ENCODE measurements around the gene TMEM163.
"Not testable (repeated sequence)": the region's sequence is repeated elsewhere in the genome, so short reads cannot be mapped to it uniquely, and the experiment has no call there.

TMEM163 gene

GRCh38 chr2:134718817-134719814 is at the start of gene TMEM163:
Gene TMEM163, minus strand, starts transcription at chr2:134719000.
- Histone ChIP-seq H3K4me3 (ENCODE audit: low read depth in 1 of 2, low read length in 2 of 2) (peak within 1 kb of the TSS; percentile 26 to 29), H3K36me3 (ENCODE audit: insufficient read depth, low read length) (no peaks in the 10 kb centered on the region), H3K27ac (ENCODE audit: low read depth, low read length) (no peak within 1 kb of the TSS), H3K9ac (ENCODE audit: low read length) (no peak within 1 kb of the TSS), H3K9me3 (ENCODE audit: low read length) (no peaks in the 10 kb centered on the region), H3K27me3 (ENCODE audit: control insufficient read depth in 1 of 2, insufficient read depth in 2 of 2, low read length in 2 of 2) (peaks cover 34 to 35% of the 10 kb centered on the region in 2 donors), H3K4me1 (ENCODE audit: insufficient read depth, low read length) (no peaks in the 10 kb centered on the region)

GRCh38 chr2:134766583-134766982 is 47.8 kb upstream of the TMEM163 start:
- Histone ChIP-seq H3K27me3 (ENCODE audit: control insufficient read depth in 1 of 2, insufficient read depth in 2 of 2, low read length in 2 of 2) (no peaks in the 10 kb centered on the region), H3K4me1 (ENCODE audit: insufficient read depth, low read length) (no peaks in the 10 kb centered on the region), H3K27ac (ENCODE audit: low read depth, low read length) (no peak overlapping the region), H3K9ac (ENCODE audit: low read length) (no peak overlapping the region), H3K36me3 (ENCODE audit: insufficient read depth, low read length) (no peaks in the 10 kb centered on the region), H3K4me3 (ENCODE audit: low read depth in 1 of 2, low read length in 2 of 2) (no peak overlapping the region), H3K9me3 (ENCODE audit: low read length) (no peaks in the 10 kb centered on the region)

GRCh38 chr2:134765987-134766386 is 47.2 kb upstream of the TMEM163 start:
- Histone ChIP-seq H3K9me3 (ENCODE audit: low read length) (no peaks in the 10 kb centered on the region), H3K4me1 (ENCODE audit: insufficient read depth, low read length) (no peaks in the 10 kb centered on the region), H3K27ac (ENCODE audit: low read depth, low read length) (no peak overlapping the region), H3K27me3 (ENCODE audit: control insufficient read depth in 1 of 2, insufficient read depth in 2 of 2, low read length in 2 of 2) (no peaks in the 10 kb centered on the region), H3K36me3 (ENCODE audit: insufficient read depth, low read length) (no peaks in the 10 kb centered on the region), H3K4me3 (ENCODE audit: low read depth in 1 of 2, low read length in 2 of 2) (no peak overlapping the region), H3K9ac (ENCODE audit: low read length) (no peak overlapping the region)

- Histone ChIP-seq H3K27ac (ENCODE audit: low read depth, low read length) (no peak overlapping the region), H3K9ac (ENCODE audit: low read length) (no peak overlapping the region), H3K27me3 (ENCODE audit: control insufficient read depth in 1 of 2, insufficient read depth in 2 of 2, low read length in 2 of 2) (no peaks in the 10 kb centered on the region), H3K36me3 (ENCODE audit: insufficient read depth, low read length) (no peaks in the 10 kb centered on the region), H3K9me3 (ENCODE audit: low read length) (no peaks in the 10 kb centered on the region), H3K4me1 (ENCODE audit: insufficient read depth, low read length) (no peaks in the 10 kb centered on the region), H3K4me3 (ENCODE audit: low read depth in 1 of 2, low read length in 2 of 2) (no peak overlapping the region)
Observed at GRCh38 chr2:134764164-134764563, 45.4 kb upstream of the TMEM163 start.

- Histone ChIP-seq H3K9me3 (ENCODE audit: low read length) (no peaks in the 10 kb centered on the region), H3K4me1 (ENCODE audit: insufficient read depth, low read length) (no peaks in the 10 kb centered on the region), H3K4me3 (ENCODE audit: low read depth in 1 of 2, low read length in 2 of 2) (no peak overlapping the region), H3K36me3 (ENCODE audit: insufficient read depth, low read length) (no peaks in the 10 kb centered on the region), H3K27ac (ENCODE audit: low read depth, low read length) (no peak overlapping the region), H3K9ac (ENCODE audit: low read length) (no peak overlapping the region), H3K27me3 (ENCODE audit: control insufficient read depth in 1 of 2, insufficient read depth in 2 of 2, low read length in 2 of 2) (no peaks in the 10 kb centered on the region)
Observed at GRCh38 chr2:134763164-134763710, 44.4 kb upstream of the TMEM163 start.

GRCh38 chr2:134762508-134762907 is 43.7 kb upstream of the TMEM163 start:
- Histone ChIP-seq H3K9ac (ENCODE audit: low read length) (no peak overlapping the region), H3K4me3 (ENCODE audit: low read depth in 1 of 2, low read length in 2 of 2) (no peak overlapping the region), H3K36me3 (ENCODE audit: insufficient read depth, low read length) (no peaks in the 10 kb centered on the region), H3K27me3 (ENCODE audit: control insufficient read depth in 1 of 2, insufficient read depth in 2 of 2, low read length in 2 of 2) (no peaks in the 10 kb centered on the region), H3K27ac (ENCODE audit: low read depth, low read length) (no peak overlapping the region), H3K9me3 (ENCODE audit: low read length) (no peaks in the 10 kb centered on the region), H3K4me1 (ENCODE audit: insufficient read depth, low read length) (no peaks in the 10 kb centered on the region)

- H3K4me3 ChIP-seq (ENCODE audit: low read depth in 1 of 2, low read length in 2 of 2) = no peak overlapping the region
- no peak overlapping the region for H3K27ac ChIP-seq (ENCODE audit: low read depth, low read length)
- no peaks in the 10 kb centered on the region for H3K36me3 ChIP-seq (ENCODE audit: insufficient read depth, low read length)
- H3K9ac ChIP-seq (ENCODE audit: low read length) = no peak overlapping the region
- no peaks in the 10 kb centered on the region for H3K9me3 ChIP-seq (ENCODE audit: low read length)
- no peaks in the 10 kb centered on the region for H3K27me3 ChIP-seq (ENCODE audit: control insufficient read depth in 1 of 2, insufficient read depth in 2 of 2, low read length in 2 of 2)
- H3K4me1 ChIP-seq (ENCODE audit: insufficient read depth, low read length) = no peaks in the 10 kb centered on the region
Observed at GRCh38 chr2:134760385-134760784, 41.6 kb upstream of the TMEM163 start.

GRCh38 chr2:134758633-134759032 is 39.8 kb upstream of the TMEM163 start:
- H3K9ac ChIP-seq (ENCODE audit: low read length) = no peak overlapping the region
- H3K9me3 ChIP-seq (ENCODE audit: low read length) = no peaks in the 10 kb centered on the region
- H3K27ac ChIP-seq (ENCODE audit: low read depth, low read length) = no peak overlapping the region
- H3K27me3 ChIP-seq (ENCODE audit: control insufficient read depth in 1 of 2, insufficient read depth in 2 of 2, low read length in 2 of 2) = no peaks in the 10 kb centered on the region
- no peaks in the 10 kb centered on the region for H3K36me3 ChIP-seq (ENCODE audit: insufficient read depth, low read length)
- H3K4me3 ChIP-seq (ENCODE audit: low read depth in 1 of 2, low read length in 2 of 2) = no peak overlapping the region
- H3K4me1 ChIP-seq (ENCODE audit: insufficient read depth, low read length) = no peaks in the 10 kb centered on the region

- not testable (repeated sequence) for H3K4me1 ChIP-seq (ENCODE audit: insufficient read depth, low read length); H3K9me3 ChIP-seq (ENCODE audit: low read length); H3K27me3 ChIP-seq (ENCODE audit: control insufficient read depth in 1 of 2, insufficient read depth in 2 of 2, low read length in 2 of 2); H3K9ac ChIP-seq (ENCODE audit: low read length); H3K36me3 ChIP-seq (ENCODE audit: insufficient read depth, low read length); H3K27ac ChIP-seq (ENCODE audit: low read depth, low read length); H3K4me3 ChIP-seq (ENCODE audit: low read depth in 1 of 2, low read length in 2 of 2)
Observed at GRCh38 chr2:134751981-134752380, 33.2 kb upstream of the TMEM163 start.

GRCh38 chr2:134745546-134745945 is 26.7 kb upstream of the TMEM163 start:
- Histone ChIP-seq H3K27ac (ENCODE audit: low read depth, low read length) (no peak overlapping the region), H3K9me3 (ENCODE audit: low read length) (no peaks in the 10 kb centered on the region), H3K9ac (ENCODE audit: low read length) (no peak overlapping the region), H3K36me3 (ENCODE audit: insufficient read depth, low read length) (no peaks in the 10 kb centered on the region), H3K4me1 (ENCODE audit: insufficient read depth, low read length) (no peaks in the 10 kb centered on the region), H3K4me3 (ENCODE audit: low read depth in 1 of 2, low read length in 2 of 2) (no peak overlapping the region), H3K27me3 (ENCODE audit: control insufficient read depth in 1 of 2, insufficient read depth in 2 of 2, low read length in 2 of 2) (no peaks in the 10 kb centered on the region)

- no peaks in the 10 kb centered on the region for H3K9me3 ChIP-seq (ENCODE audit: low read length)
- no peak overlapping the region for H3K9ac ChIP-seq (ENCODE audit: low read length)
- no peak overlapping the region for H3K27ac ChIP-seq (ENCODE audit: low read depth, low read length)
- no peaks in the 10 kb centered on the region for H3K4me1 ChIP-seq (ENCODE audit: insufficient read depth, low read length)
- no peaks in the 10 kb centered on the region for H3K27me3 ChIP-seq (ENCODE audit: control insufficient read depth in 1 of 2, insufficient read depth in 2 of 2, low read length in 2 of 2)
- no peak overlapping the region for H3K4me3 ChIP-seq (ENCODE audit: low read depth in 1 of 2, low read length in 2 of 2)
- no peaks in the 10 kb centered on the region for H3K36me3 ChIP-seq (ENCODE audit: insufficient read depth, low read length)
Observed at GRCh38 chr2:134745023-134745422, 26.2 kb upstream of the TMEM163 start.

Data from muscle layer of colon (tissue), 2 donors.